PFSK-1 (cell line): ENCODE results near the gene RAPGEF2.

Experiments
- FOXP2 ChIP-seq: optimal IDR thresholded peaks from 2 replicates; pipeline ENCODE3; 2011; ENCODE audit warnings: borderline replicate concordance, control low read depth, inconsistent platforms; ENCODE audit not compliant: insufficient read depth; ENCODE audit errors: extremely low read length, extremely low read depth
- POLR2AphosphoS5 ChIP-seq: IDR thresholded peaks from 2 replicates; pipeline ENCODE4 v1.6.1; 2012; ENCODE audit warnings: low read depth, mild to moderate bottlenecking, control low read depth, low read length, moderate library complexity
- SIN3A ChIP-seq: IDR thresholded peaks from 2 replicates; pipeline ENCODE4 v1.6.1; 2012; ENCODE audit warnings: mild to moderate bottlenecking, low read length, moderate library complexity, borderline replicate concordance; ENCODE audit not compliant: insufficient read depth
- TAF1 ChIP-seq: IDR thresholded peaks from 2 replicates; pipeline ENCODE4 v1.6.1; 2012; ENCODE audit warnings: low read length, control low read depth, borderline replicate concordance; ENCODE audit not compliant: insufficient read depth
- TF ChIP-seq, protein P1 (sequence below), 2 experiments: IDR thresholded peaks; 2 replicates each; pipeline versions ENCODE4 v1.6.1 to v1.8.0; 2011 to 2012; ENCODE audit warnings: low read depth in 2 of 2, low read length in 2 of 2, control low read depth in 1 of 2, inconsistent platforms in 1 of 2, mild to moderate bottlenecking in 1 of 2, moderate library complexity in 1 of 2; ENCODE audit not compliant: insufficient read depth in 1 of 2

RAPGEF2 gene

DNA sequence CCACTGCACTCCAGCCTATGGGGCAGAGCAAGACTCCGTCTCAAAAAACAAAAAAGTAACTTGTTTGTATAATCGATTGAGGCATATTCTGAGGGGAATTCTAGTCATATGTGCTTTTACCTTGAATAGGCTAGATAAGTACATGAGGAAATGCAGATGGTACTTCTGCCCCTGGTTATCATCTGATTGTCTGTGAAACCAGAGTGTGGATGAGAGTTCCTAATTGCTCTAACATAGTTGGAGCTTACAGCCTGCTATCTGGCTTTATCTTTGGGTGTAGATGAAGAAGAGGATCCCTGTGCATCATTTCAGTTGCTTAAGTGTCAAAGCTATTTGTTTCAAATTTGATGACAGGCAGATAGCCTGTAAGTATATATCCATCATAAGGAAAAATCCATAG lies 205.1 kb downstream of the RAPGEF2 start:
- TF ChIP-seq TAF1 (no peak), FOXP2 (no peak), SIN3A (no peak), POLR2AphosphoS5 (no peak)
- TF ChIP-seq, protein P1, sequence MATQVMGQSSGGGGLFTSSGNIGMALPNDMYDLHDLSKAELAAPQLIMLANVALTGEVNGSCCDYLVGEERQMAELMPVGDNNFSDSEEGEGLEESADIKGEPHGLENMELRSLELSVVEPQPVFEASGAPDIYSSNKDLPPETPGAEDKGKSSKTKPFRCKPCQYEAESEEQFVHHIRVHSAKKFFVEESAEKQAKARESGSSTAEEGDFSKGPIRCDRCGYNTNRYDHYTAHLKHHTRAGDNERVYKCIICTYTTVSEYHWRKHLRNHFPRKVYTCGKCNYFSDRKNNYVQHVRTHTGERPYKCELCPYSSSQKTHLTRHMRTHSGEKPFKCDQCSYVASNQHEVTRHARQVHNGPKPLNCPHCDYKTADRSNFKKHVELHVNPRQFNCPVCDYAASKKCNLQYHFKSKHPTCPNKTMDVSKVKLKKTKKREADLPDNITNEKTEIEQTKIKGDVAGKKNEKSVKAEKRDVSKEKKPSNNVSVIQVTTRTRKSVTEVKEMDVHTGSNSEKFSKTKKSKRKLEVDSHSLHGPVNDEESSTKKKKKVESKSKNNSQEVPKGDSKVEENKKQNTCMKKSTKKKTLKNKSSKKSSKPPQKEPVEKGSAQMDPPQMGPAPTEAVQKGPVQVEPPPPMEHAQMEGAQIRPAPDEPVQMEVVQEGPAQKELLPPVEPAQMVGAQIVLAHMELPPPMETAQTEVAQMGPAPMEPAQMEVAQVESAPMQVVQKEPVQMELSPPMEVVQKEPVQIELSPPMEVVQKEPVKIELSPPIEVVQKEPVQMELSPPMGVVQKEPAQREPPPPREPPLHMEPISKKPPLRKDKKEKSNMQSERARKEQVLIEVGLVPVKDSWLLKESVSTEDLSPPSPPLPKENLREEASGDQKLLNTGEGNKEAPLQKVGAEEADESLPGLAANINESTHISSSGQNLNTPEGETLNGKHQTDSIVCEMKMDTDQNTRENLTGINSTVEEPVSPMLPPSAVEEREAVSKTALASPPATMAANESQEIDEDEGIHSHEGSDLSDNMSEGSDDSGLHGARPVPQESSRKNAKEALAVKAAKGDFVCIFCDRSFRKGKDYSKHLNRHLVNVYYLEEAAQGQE (IDR thresholded peaks at IDR 0.05; ENCODE audit: insufficient read depth in 1 of 2, low read depth in 2 of 2, low read length in 2 of 2): no peak

DNA sequence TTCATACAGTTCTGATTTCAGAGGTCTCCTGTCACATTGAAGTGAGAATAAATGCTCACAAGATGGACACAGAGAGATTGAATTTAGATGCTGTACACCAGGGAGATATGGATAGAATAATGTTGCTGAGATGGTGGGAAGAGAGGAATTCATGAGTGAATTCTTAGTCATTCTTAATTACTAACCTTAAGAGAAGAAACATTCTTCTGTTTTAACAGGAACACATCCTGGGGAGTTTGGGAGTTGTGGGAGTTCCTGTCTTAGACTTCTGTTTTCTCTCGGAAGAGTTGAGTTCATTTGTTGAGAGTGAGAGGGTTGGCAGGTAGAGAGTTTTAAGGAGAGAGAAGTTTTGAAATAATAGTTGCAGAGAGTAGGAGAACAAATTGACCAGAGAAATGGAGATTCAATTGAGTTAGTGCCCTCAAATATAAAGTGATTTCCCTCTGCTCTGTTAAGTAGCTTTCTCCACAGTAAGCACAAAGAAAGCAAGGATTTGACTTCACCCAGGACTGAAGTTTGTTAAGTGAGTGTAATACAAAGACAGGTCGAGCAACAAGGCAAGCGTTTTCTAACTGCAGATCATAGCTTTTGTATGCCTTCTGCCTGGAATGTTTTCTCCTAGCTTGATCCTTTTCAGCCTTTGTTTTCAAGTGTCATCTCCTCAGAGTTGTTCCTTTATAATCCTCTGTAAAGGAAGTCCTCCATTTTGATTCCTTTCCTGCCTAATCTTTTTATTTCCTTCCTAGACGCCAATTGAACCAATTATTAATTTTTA lies 205.9 kb downstream of the RAPGEF2 start:
- TF ChIP-seq SIN3A: no peak
- TF ChIP-seq FOXP2: no peak
- TF ChIP-seq, protein P1 (IDR thresholded peaks at IDR 0.05; ENCODE audit: insufficient read depth in 1 of 2, low read depth in 2 of 2, low read length in 2 of 2): no peak
- TF ChIP-seq POLR2AphosphoS5: no peak
- no peak for TF ChIP-seq TAF1

DNA sequence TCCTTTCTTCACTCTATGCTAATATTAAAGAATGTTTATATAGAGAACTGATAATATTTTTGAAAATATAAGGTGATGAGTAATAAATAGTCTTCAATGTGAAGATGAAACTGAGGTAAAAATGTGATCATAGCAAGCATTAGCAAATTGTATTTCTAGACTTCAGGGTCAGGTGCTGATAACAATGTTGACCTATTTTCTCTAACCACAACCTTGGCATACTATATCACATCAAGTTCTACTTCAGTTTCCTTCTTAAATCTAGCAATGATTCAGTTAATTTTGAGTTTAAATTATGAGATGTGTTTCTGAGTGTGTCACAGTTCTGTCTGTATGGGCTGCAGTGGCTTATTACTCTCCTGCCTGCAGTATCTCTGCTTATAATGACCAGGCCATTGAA lies 209.4 kb downstream of the RAPGEF2 start:
- no peak for TF ChIP-seq TAF1
- TF ChIP-seq SIN3A: no peak
- TF ChIP-seq, protein P1 (IDR thresholded peaks at IDR 0.05; ENCODE audit: insufficient read depth in 1 of 2, low read depth in 2 of 2, low read length in 2 of 2): no peak
- TF ChIP-seq POLR2AphosphoS5: no peak
- no peak for TF ChIP-seq FOXP2

DNA sequence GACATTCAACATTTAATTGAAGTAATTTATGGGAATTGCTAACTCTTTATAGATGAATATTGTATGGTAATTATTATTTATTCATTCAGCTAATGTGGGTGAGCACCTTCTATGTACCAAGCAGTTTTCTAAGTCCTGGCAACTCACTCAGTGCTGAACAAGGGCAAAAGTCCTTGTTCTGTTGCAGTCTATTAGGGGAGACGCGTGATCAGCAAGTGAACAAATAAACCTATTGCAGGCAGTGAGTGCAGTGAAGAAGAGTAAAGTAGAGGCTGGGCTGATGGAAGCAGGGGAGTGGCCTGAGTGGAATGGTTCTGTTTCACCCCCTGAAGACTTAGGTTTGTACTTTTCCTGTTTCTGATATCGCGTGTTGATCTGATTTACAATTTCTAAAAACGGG lies 214.3 kb downstream of the RAPGEF2 start:
- TF ChIP-seq, protein P1 (IDR thresholded peaks at IDR 0.05; ENCODE audit: insufficient read depth in 1 of 2, low read depth in 2 of 2, low read length in 2 of 2): no peak
- TF ChIP-seq SIN3A (no peak), TAF1 (no peak), POLR2AphosphoS5 (no peak), FOXP2 (no peak)

DNA sequence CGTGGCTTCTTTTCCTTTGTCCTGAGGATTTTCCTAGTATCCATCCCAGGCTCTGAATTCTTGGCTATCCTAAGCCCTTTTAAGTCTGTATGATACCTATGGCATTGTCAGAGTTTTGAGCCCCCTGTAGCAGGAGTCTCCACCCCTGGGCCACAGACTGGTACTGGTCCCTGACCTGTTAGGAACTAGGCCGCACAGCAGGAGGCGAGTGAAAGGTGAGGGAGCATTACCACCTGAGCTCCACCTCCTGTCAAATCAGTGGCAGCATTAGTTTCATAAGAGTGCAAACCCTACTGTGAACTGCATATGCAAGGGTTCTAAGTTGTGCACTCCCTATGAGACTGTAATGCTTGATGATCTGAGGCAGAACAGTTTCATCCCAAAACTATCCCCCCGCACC lies 216.1 kb downstream of the RAPGEF2 start:
- TF ChIP-seq FOXP2 (no peak), POLR2AphosphoS5 (no peak), SIN3A (no peak), TAF1 (no peak)
- TF ChIP-seq, protein P1 (IDR thresholded peaks at IDR 0.05; ENCODE audit: insufficient read depth in 1 of 2, low read depth in 2 of 2, low read length in 2 of 2): no peak
